GM12892 (cell line): ENCODE measurements around the gene ACSS1.

ENCODE experiments used
- DNase-seq: peaks from one replicate; pipeline ENCODE4 v3.0.0; 2011; ENCODE audit not compliant: insufficient read length
- FAIRE-seq: peaks from 2 replicates; lab custom pipeline; 2011; peaks lifted over from hg19 to GRCh38; lab: Jason Lieb, UNC
- POLR2A ChIP-seq: IDR thresholded peaks from 2 replicates; pipeline ENCODE4 v1.6.1; 2011; ENCODE audit warnings: low read depth, low read length, control low read depth
- POLR2AphosphoS5 ChIP-seq: IDR thresholded peaks from 2 replicates; pipeline ENCODE4 v1.6.1; 2011; ENCODE audit warnings: low read depth, low read length, control low read depth
- TAF1 ChIP-seq: IDR thresholded peaks from 2 replicates; pipeline ENCODE4 v1.6.1; 2011; ENCODE audit warnings: low read depth, mild to moderate bottlenecking, control low read depth, low read length, borderline replicate concordance

ACSS1 gene

DNA sequence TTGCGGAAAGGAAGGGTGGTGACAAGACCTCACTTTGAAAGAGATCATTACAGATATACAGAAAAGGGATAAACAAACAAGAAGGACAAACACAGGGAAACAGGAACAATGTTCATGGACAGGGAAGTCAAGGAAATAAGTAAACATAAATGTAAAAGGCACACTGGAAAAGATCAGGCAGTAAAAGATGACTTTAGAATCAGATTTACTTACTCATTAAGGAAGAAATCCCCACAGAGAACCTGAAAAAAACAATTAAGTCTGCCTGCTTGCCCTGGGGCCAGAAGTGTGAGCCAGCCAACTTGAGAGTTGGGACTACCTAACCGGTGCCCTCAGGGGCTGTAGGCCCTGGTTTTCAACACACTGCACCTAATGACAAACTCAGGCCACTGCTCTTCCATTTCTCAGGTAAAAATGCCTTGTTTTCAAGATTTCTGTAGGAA, 67.1 kb downstream of the ACSS1 start:
- no peak for TF ChIP-seq POLR2AphosphoS5
- no peak for TF ChIP-seq POLR2A
- DNase-seq, result no peak
- no peak for FAIRE-seq

DNA sequence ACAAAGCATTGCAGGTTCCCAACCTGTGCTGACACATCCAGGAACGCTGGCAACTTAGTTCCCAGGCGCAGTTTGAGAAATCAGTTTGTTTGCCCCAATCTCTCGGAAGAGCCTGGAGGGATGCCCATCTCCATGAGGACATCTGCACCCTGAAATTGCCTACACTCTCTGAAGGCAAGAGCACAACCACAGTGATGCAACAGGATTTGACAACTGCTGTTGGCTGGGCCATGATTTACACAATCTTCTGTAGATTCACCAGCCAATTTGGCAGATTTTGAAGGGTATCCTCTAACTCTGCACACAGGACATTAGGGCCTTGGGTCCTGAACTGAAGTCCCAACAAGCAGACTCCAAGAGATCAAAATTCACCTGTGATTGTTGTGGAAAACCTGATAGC, 68.8 kb downstream of the ACSS1 start:
- no peak for FAIRE-seq

GRCh38 chr20:24987873-24988835, 69.8 kb downstream of the ACSS1 start:
- TF ChIP-seq POLR2AphosphoS5 (no peak), TAF1 (no peak), POLR2A (no peak)
- DNase-seq (no peak), FAIRE-seq (no peak)

More for the DNA sequence above, 68.8 kb downstream of the ACSS1 start:
- no peak for TF ChIP-seq TAF1
- no peak for TF ChIP-seq POLR2A
- TF ChIP-seq POLR2AphosphoS5, result no peak
- no peak for DNase-seq

DNA sequence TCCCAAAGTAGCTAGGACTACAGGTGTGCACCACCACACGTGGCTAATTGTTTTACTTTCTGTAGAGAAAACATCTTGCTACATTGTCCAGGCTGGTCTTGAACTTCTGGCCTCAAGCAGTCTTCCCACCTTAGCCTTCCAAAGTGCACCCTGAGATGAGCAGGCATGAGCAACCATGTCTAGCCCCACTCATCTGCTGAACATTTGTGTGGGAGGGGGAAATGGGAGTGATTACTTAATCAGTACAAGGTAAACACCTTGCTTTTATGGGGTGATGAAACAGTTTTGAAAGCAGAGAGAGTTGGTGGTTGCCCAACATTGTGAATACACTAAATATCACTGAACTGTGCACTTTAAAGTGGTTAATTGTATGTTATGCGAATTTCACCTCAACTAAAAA, 70.7 kb downstream of the ACSS1 start:
- DNase-seq (no peak), FAIRE-seq (no peak)
- TF ChIP-seq POLR2AphosphoS5 (no peak), POLR2A (no peak), TAF1 (no peak)

GRCh38 chr20:24986436-24987015, 71.4 kb downstream of the ACSS1 start:
- TF ChIP-seq POLR2A, result no peak
- no peak for TF ChIP-seq TAF1
- no peak for TF ChIP-seq POLR2AphosphoS5
- FAIRE-seq (no peak), DNase-seq (no peak)

DNA sequence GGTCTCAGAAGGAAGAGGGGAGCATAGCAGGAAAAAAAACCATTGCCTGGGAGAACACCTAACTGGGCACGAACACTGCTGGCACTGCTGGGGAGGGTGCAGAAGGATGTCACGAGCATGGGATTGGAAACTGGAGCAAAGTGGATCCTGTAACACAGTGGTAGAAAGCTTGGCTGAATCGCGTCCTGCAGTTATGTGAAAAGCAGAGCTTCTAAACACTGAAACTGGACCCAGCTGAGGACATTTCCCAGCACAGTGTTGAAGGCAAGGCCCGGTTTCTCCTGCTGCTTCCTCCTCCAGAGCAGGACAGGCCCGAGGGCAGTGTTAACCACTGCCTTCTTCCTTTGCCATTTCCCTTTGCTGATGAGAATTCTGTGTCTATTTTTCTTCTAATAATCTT, 72.1 kb downstream of the ACSS1 start:
- no peak for DNase-seq
- no peak for FAIRE-seq
- TF ChIP-seq TAF1, result no peak
- TF ChIP-seq POLR2AphosphoS5, result no peak
- no peak for TF ChIP-seq POLR2A

DNA sequence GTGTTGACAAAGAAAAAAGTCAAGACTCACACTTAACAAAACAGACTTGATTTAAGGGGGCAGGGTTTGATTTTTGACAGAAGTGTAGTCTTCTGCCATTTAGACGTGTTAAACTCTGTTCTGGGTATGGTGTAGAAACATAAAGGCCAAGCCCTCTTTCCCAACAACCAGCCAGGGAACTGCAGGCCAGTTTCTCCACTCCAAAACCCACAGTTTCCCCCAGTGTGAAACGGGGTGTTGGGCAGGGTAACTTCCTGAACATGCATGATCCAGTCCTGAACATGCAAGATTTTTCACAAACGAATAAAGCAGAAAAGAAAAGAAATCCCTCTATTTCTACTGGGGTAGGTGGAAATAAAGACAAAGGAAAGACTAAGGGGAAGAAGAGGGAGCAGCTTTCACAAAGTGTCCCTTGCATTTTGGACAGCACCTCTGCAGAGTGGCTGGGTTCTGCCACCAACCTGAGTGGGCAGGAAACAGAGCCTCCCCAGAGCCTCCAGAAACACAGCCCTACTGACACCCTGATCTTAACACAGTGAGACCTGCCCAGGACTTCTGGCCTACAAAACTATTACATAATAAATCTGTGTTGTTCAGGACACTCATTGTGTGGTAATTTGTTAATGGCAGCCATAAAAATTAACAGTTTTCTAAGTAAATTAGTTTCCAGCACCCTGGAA, 72.8 kb downstream of the ACSS1 start:
- no peak for TF ChIP-seq POLR2AphosphoS5
- no peak for TF ChIP-seq TAF1
- TF ChIP-seq POLR2A, result no peak
- FAIRE-seq, result no peak
- no peak for DNase-seq

DNA sequence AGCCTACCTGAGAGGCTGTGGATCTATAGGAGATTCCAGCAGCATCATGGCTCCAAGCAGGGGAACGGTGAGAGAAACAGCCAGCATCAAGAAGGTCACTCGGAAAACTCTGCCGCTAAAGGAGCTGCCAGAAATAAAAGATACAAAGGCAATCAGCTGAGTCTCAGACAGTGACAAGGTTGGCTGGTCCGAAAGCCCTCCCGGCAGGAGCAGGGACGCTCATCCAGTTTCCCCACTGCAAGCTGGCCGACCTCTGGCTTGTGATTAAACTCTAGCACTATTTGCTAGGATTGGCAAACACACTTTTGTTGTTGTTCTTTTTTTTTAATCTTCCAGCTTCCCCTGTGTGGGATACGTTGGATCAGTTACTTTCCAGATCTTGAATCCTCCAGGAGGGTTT, 74.0 kb downstream of the ACSS1 start:
- no peak for TF ChIP-seq TAF1
- no peak for TF ChIP-seq POLR2A
- TF ChIP-seq POLR2AphosphoS5, result no peak
- no peak for DNase-seq
- no peak for FAIRE-seq

GRCh38 chr20:24981790-24982189, 76.1 kb downstream of the ACSS1 start:
- TF ChIP-seq POLR2A (no peak), POLR2AphosphoS5 (no peak), TAF1 (no peak)
- FAIRE-seq (no peak), DNase-seq (no peak)

- no peak for TF ChIP-seq TAF1
- TF ChIP-seq POLR2AphosphoS5, result no peak
- TF ChIP-seq POLR2A, result no peak
- no peak for DNase-seq
- FAIRE-seq, result no peak
These were observed 76.7 kb downstream of the ACSS1 start for GRCh38 chr20:24981282-24981681.
